Measurements from ENCODE around the gene TM7SF2. TPM values are rescaled to one million over a fixed set of nuclear protein-coding genes. Genes with fewer than 3 reads are reported as not detected.

The TM7SF2 gene
- total RNA-seq, 1 experiment from 2014 or later = 44.2 TPM

GRCh38 chr11:65152122-65152521 lies 40.5 kb downstream of the TM7SF2 start:
- DNase-seq (no peak), ATAC-seq (no peak)
- Histone ChIP-seq H3K79me2 (ENCODE audit: low read length) (no peaks in the 10 kb centered on the region), H3K27ac (ENCODE audit: low read length) (no peak overlapping the region), H2AFZ (ENCODE audit: low read length) (no peak overlapping the region), H4K20me1 (ENCODE audit: low read length) (no peaks in the 10 kb centered on the region), H3K4me1 (ENCODE audit: insufficient read depth, low read length) (peaks cover 18% of the 10 kb centered on the region), H3F3A (ENCODE audit: low read length, unreplicated experiment) (no peaks in the 10 kb centered on the region), H3K36me3 (ENCODE audit: low read depth, low read length) (no peaks in the 10 kb centered on the region), H3K9me2 (replicated peaks; ENCODE audit: low read length) (no peaks in the 10 kb centered on the region), H3K4me3 (ENCODE audit: low read length) (no peak overlapping the region), H3K27me3 (ENCODE audit: low read length) (no peaks in the 10 kb centered on the region), H3K4me2 (ENCODE audit: low read length) (no peak overlapping the region), H3K9ac (ENCODE audit: low read length) (no peak overlapping the region), H3K9me3 (ENCODE audit: low read length) (no peaks in the 10 kb centered on the region)
- BruUV-seq (replicated peaks) = no TSS peak
- intact Hi-C loops (cut with micrococcal nuclease) = no loop called here
- no peak for TF ChIP-seq CTCF (conservative IDR thresholded peaks at IDR 0.05; ENCODE audit: low read depth, low read length)
- TF ChIP-seq EZH2phosphoT487 (IDR thresholded peaks at IDR 0.05; ENCODE audit: borderline replicate concordance, low read length) = no peak
- TF ChIP-seq EZH2 (IDR thresholded peaks at IDR 0.05; ENCODE audit: low read length, unreplicated experiment) = no peak
- ChIA-PET POLR2A (ENCODE audit: unreplicated experiment) (no interaction called here), CTCF (no interaction called here)

- no peak for ATAC-seq
- intact Hi-C loops (cut with micrococcal nuclease) = no loop called here
- TF ChIP-seq EZH2phosphoT487 (IDR thresholded peaks at IDR 0.05; ENCODE audit: borderline replicate concordance, low read length) (no peak), CTCF (conservative IDR thresholded peaks at IDR 0.05; ENCODE audit: low read depth, low read length) (no peak), EZH2 (IDR thresholded peaks at IDR 0.05; ENCODE audit: low read length, unreplicated experiment) (no peak)
- Histone ChIP-seq H3F3A (ENCODE audit: low read length, unreplicated experiment) (no peaks in the 10 kb centered on the region), H4K20me1 (ENCODE audit: low read length) (no peaks in the 10 kb centered on the region), H3K79me2 (ENCODE audit: low read length) (no peaks in the 10 kb centered on the region), H3K27me3 (ENCODE audit: low read length) (no peaks in the 10 kb centered on the region), H3K4me1 (ENCODE audit: insufficient read depth, low read length) (peaks cover 2% of the 10 kb centered on the region), H3K4me2 (ENCODE audit: low read length) (no peak overlapping the region), H3K9ac (ENCODE audit: low read length) (no peak overlapping the region), H2AFZ (ENCODE audit: low read length) (no peak overlapping the region), H3K27ac (ENCODE audit: low read length) (no peak overlapping the region), H3K4me3 (ENCODE audit: low read length) (no peak overlapping the region), H3K9me3 (ENCODE audit: low read length) (no peaks in the 10 kb centered on the region), H3K9me2 (replicated peaks; ENCODE audit: low read length) (no peaks in the 10 kb centered on the region), H3K36me3 (ENCODE audit: low read depth, low read length) (no peaks in the 10 kb centered on the region)
- BruUV-seq (replicated peaks) = no TSS peak
- DNase-seq = no peak
- POLR2A ChIA-PET (ENCODE audit: unreplicated experiment) = no interaction called here
- CTCF ChIA-PET = no interaction called here
Observed at GRCh38 chr11:65156256-65156655, 44.6 kb downstream of the TM7SF2 start.

DNA sequence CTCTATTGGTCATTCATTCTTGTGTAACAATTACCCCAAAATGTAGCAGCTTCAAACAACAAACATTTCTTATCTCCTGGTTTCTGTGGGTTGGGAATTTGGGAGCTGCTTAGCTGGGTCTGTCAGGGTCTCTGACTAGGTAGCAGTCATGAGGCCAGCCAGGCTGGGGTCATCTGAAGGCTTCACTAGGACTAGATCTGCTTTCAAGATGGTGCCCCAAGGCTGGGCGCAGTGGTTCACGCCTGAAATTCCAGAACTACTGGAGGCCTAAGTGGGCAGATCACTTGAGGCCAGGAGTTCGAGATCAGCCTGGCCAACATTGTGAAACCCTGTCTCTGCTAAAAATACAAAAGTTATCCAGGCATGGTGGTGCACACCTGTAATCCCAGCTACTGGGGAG lies 45.3 kb downstream of the TM7SF2 start:
- no peak for DNase-seq
- intact Hi-C loops (cut with micrococcal nuclease) = no loop called here
- ChIA-PET CTCF (no interaction called here), POLR2A (ENCODE audit: unreplicated experiment) (no interaction called here)
- Histone ChIP-seq H3K4me3 (ENCODE audit: low read length) (no peak overlapping the region), H3K36me3 (ENCODE audit: low read depth, low read length) (no peaks in the 10 kb centered on the region), H3K9me3 (ENCODE audit: low read length) (no peaks in the 10 kb centered on the region), H2AFZ (ENCODE audit: low read length) (no peak overlapping the region), H3K4me2 (ENCODE audit: low read length) (no peak overlapping the region), H3K9me2 (replicated peaks; ENCODE audit: low read length) (no peaks in the 10 kb centered on the region), H3K27ac (ENCODE audit: low read length) (no peak overlapping the region), H3K27me3 (ENCODE audit: low read length) (no peaks in the 10 kb centered on the region), H3K9ac (ENCODE audit: low read length) (no peak overlapping the region), H4K20me1 (ENCODE audit: low read length) (no peaks in the 10 kb centered on the region), H3F3A (ENCODE audit: low read length, unreplicated experiment) (no peaks in the 10 kb centered on the region), H3K79me2 (ENCODE audit: low read length) (no peaks in the 10 kb centered on the region), H3K4me1 (ENCODE audit: insufficient read depth, low read length) (no peaks in the 10 kb centered on the region)
- no peak for ATAC-seq
- BruUV-seq (replicated peaks) = no TSS peak
- TF ChIP-seq EZH2 (IDR thresholded peaks at IDR 0.05; ENCODE audit: low read length, unreplicated experiment) (no peak), CTCF (conservative IDR thresholded peaks at IDR 0.05; ENCODE audit: low read depth, low read length) (no peak), EZH2phosphoT487 (IDR thresholded peaks at IDR 0.05; ENCODE audit: borderline replicate concordance, low read length) (no peak)
